GOT3 (cell line): ENCODE results near the gene DMWD.

Experiments
- DNase-seq: peaks from one replicate; lab custom pipeline; 2025; ENCODE audit warnings: mixed read lengths; lab: John Stamatoyannopoulos, UW

The DMWD gene

DNA sequence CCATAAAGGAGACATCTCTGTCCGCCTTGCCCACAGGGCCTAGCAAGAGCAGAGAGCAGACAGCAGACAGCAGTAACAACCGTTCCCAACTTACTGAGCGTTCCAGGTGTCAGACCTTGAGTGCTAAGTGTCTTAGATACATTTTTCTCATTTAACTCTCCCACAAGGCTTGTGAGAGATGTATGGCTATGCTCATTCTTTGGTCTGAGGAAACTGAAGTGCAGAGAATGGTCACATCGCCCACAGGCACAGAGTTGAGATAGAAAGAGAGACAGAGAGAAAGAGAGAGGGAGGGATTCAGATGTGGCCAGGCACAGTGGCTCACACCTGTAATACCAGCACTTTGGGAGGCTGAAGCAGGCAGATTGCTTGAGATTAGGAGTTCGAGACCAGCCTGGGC, 45.1 kb downstream of the DMWD start:
- no peak for DNase-seq

DNA sequence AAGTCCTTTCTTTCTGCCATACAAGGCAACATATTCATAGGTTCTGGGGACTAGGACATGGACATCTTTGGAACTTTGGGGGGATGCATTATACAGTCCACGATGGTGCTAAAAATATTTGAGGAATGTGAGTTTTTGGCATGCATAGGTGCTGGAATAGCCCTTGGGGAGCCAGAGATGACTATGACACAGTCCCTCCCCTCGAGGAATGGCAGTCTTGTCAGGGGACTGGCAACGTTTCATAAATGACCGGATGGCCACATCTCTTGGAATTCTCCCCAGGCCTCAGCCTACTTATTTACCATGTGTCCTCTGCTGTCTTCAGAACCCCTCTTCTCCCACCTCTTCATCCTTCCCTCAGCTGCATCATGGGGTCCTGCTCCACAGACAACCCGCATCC, 45.8 kb downstream of the DMWD start:
- no peak for DNase-seq

DNA sequence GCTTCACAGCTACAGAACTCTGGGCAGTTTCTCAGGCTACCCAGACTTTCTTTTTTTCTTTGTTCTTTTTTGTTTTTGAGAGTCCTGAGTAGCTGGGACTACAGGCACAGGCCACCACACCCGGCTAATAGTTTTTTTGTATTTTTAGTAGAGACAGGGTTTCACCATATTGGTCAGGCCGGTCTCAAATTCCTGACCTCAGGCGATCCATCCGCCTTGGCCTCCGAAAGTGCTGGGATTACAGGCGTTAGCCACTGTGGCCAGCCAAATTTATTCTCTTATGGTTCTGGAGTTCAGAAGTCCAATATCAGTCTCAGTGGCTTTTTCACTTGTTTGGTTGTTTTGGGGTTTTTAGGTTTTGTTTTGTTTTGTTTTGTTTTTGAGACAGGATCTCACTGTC, 47.0 kb downstream of the DMWD start:
- DNase-seq, result no peak

- no peak for DNase-seq
Observed at GRCh38 chr19:45742969-45743368, 49.7 kb downstream of the DMWD start.

DNA sequence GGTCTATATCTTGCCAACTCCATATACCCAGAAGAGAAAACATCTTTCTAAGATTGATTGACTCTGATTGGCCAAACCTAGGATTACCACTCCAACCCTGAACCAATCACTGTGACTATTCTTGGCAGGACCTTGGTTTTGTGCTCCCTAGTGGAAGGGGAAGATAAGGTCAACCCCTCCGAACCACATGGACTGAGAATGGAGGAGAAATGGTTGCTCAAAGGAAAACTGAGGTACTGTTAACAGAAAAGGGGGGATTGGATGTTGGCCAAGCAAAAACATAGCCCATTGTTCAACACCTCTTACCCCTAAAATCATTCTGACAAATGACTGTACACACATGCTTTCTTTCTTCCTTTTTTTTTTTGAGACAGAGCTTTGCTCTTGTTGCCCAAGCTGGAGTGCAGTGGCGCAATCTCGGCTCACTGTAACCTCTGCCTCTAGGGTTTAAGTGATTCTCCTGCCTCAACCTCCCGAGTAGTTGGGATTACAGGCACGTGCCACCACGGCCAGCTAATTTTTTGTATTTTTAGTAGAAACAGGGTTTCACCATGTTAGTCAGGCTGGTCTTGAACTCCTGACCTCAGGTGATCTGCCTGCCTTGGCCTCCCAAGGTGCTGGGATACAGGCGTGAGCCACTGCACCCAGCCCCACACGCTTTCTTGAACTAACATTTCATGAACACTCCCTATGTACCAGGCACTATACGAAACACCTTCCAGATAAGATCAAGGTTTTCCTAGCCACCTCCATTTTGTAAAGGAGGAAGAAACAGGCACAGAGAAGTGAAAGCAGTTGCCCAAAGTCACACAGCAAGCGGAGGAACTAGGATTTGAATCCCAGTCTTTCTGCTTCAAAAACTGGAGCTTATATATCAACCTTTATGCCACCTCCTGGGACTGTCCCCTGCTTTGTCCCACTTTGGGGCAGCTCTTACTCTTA, 52.9 kb downstream of the DMWD start:
- DNase-seq, result no peak

- DNase-seq, result no peak
Observed at GRCh38 chr19:45733160-45733810, 59.4 kb downstream of the DMWD start, which contains the start of gene MEIOSIN. MEIOSIN (plus strand) TSS chr19:45733439; CDS start chr19:45735377, 1,938 bp downstream.
